Measurements from ENCODE around the gene CCDC184.

GRCh38 chr12:48180424-48180823, 3.0 kb upstream of the CCDC184 start:
- no peak for TF ChIP-seq EZH2phosphoT487 (IDR thresholded peaks at IDR 0.05; ENCODE audit: low read depth, severe bottlenecking, unreplicated experiment)
- TF ChIP-seq CTCF (IDR thresholded peaks at IDR 0.05; ENCODE audit: poor library complexity) = no peak
